GM19328 (cell line): ENCODE measurements around the gene THOC6.

Experiments
- ATAC-seq: cut with Tn5 transposase; IDR thresholded peaks from one replicate; pipeline ENCODE4 v1.9.1; 2021; ENCODE audit warnings: mild to moderate bottlenecking, moderate library complexity; ENCODE audit not compliant: unreplicated experiment

Gene THOC6

DNA sequence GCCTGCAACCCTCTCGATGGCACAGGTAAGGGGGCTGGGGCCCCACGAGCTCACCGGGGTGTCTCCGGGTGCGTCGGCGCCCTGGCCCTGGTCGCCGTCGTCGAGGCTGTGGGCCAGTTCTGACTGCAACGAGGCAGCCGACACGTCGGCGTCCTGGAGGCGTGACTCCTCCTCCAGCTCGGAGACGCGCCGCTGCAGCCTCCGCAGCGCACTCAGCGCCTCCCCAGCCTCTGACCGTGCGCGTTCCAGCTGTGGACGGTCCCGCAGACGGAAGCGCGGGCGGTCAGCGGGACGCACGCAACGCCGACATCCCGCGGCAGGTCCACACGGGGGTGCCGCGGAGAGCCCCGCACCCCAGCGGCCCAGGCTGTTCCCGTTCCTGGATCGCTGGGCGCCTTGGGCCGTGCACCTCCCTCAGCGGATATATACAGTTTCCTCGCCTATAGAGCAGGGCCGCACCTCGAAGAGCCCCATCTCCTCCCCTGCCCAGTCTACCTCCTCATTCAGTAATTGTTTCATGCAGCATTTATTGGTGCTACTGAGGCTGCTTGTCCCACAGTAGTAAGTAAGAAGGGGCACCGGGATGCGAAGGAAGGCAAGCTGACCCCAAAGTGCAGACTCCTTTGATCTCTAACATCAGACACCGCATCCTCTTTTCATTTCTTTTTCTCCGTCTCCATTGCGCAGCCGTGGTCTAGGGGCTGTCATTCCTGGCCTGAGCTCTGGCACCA is 5.8 kb downstream of the THOC6 start:
- ATAC-seq = no peak

DNA sequence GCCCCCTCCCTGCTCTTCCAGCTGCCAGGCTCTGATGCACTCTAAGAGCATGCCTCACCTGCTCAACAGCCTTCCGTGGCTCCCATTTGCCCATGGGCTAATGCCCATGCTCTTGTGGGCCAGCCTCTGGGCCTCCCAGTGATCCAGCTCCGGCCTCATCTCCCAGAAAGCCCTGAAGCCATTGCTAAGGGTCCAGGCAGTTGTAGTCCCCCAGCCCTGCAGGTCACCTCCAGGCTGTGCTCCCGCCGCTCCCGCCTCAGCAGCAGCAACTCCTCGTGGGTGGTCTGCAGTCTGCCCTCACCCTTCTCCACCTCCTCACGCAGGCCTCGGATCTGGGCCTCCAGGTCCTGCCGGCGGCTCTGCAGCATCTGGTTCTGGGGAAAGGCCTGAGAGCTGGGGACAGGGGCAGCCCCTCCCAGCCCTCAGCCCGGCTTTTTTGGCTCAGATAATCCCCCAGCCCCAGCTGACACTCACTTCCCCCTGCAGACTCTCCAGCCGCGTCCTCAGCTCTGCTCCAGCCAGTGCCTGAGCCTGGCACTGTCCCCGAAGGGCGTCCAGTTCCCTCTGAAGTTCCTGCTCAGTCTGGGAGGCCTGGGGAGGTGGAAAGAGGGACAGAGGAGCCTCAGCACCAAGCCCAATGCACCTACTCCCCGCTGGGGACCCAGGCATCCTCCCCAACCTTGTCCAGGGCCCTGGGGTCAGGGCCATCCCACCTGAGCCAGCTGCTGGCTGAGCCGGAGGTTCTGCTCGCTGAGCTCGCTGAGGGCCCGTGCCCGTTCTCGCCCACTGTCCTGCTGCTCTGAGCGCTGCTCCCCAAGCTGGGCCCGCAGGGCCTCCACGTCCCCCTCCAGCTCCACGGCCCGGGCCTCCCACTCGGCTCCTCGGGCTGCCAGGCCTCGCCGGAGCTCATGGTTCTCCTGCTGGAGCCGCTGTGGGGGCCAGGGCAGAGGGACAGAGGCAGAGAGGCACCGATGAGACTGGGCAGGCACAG is 6.7 kb downstream of the THOC6 start:
- no peak for ATAC-seq

DNA sequence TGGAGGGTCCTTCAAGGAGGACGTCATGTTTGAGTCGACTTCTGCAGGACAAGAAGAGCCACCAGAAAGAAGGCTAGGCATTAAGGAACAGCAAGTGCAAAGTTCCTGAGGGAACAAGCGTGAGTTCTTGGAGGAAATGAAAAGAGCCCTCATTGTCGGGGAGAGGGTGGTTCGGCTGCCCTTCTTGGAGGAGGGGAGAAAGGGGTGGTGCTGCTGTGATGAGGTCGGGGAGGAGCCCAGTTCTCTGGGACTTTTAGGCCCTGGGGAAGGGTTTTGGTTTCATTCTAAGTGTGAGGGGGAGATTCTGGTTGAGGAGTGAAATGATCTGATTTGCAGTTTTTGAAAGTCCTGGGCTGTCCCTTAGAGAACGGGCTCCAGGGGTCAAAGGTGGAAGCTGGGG is 8.8 kb downstream of the THOC6 start:
- ATAC-seq = no peak

DNA sequence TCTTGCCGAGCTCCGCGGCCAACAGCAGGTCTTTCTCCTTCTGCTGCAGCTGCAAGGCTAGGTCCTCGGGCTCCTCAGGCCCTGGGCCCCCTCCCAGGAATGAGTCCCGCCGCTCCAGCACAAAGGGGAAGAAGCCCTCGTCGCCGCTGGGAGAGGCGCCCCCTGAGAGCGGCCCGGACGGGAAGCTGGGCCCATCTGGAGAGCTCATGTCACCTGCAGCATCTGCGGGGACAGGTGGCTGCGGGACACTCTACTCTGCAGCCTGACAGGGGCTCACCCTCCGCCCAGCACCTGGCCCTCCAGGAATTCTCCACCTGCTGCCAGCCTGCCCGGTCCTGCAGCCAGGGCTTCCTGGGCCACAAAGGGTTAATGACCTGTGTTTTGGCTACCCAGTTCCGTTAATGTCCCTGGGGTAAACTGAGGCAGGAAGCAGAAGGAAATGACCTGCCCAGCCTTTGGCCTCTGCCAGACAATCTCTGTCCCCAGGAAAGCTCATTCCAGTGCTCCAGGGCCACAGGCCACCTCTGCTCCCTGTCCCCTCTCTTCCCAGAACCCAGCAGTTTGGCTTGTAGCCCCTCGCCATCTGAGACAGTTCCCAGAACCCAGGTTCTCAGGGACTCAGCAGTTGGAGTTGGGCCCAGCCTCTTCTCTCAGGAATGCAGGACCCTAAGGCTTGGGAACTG is 11.6 kb downstream of the THOC6 start:
- ATAC-seq = no peak

DNA sequence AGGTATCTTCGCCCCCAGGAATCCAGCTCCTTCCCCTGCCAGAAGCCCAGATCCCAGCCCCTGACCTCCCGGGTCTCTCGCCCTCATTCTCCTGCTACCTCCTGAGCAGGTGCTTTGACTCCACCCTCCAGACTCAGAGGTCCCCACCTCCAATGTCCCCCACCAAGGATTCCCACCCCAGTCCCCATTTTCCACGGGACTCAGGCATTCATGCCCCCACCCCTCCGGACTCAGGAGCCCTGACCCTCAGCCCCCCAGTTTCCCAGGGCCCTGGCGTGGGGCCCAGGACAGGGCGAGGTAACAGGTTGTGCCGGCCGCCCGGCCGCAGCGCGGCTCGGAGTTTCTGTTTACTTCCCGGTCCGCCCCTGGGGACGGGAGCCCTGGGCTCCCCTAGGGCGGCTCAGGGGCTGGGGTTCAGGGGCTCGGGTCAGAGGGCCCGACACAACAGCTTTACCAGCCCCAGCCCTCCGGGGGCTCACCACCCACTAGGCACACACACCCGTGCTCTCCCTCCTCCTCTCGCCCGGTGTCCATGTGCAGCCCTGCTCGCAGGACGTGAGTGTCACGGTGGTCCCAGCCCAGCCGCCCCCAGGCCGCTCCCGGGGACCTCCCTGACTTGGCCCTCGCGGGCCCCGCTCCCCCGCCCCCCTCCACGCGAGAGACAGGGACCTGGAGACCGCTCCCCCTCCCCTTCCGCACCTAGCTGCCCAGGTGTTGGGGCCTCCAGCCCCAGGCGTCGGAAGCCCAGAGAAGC is 12.3 kb downstream of the THOC6 start:
- ATAC-seq = no peak

DNA sequence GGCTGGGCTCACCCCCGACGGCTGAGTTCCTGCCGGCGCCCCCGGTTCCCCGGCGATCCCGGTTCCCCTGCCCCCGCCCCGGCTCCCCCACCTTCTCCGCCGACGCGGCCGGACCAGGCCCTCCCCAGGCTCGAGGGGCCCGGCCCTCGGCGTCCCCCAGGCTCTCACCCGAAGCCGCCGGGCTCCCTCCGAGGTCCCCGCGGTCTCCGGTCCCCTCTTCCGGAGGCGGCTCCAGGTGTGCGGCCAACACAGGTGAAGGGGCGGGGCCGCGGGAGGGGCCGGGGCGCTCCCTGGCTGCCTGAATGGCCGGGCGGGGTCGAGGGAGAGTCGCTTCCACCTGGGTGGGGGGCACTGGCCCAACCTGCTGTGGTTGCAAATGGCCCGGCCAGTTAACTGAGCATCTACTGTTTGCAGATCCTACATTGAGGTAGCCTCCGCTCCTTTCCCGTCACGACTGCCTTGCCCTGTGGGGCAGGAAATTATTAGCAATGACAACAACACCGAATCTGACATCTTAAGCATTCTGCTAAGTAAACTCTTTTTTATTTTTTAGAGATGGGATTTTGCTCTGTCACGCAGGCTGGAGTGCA is 13.0 kb downstream of the THOC6 start, which contains the start of gene BICDL2:
Gene BICDL2, minus strand, starts transcription at position 219 of the 590 bp plus-strand sequence. CDS start 1,448 bp downstream, outside the sequence.
- ATAC-seq = no peak

DNA sequence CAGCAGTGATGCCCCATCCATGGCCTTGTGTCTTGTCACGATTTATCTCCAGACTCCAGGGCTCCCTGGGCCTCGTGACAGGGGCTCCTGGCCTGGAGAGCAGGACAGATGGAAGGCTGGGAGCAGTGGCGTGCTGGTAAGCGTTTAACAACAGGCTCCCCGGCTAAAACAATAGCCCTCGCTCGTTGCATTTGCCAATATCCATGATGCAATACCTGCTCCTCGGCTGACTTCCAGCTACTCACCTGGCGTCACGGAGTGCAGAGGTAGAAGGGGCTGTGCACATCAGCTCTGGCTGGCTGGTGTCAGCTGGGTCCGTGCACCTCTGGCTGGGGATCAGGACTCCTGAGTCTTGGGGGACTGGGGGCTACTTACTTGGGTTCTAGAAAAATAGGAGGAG is 14.4 kb downstream of the THOC6 start:
- no peak for ATAC-seq

DNA sequence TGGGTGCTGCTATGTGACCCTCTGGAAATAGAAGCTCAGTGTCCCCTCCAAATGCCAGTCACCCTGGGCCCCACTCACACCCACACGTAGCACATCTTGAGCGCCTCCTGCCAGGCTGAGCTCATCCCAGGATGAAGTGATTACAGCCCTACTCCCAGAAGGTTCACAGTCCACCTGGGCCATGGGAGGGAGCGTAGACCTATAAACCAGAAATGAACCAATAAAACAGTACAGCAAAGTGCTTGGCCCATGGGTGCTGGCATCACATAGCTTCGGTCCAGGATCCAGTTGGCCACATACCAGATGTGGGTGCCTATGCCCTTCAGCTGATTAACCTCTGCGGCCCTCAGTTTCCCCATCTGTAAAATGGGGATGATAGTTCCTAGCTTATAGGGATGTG is 15.1 kb downstream of the THOC6 start:
- no peak for ATAC-seq

DNA sequence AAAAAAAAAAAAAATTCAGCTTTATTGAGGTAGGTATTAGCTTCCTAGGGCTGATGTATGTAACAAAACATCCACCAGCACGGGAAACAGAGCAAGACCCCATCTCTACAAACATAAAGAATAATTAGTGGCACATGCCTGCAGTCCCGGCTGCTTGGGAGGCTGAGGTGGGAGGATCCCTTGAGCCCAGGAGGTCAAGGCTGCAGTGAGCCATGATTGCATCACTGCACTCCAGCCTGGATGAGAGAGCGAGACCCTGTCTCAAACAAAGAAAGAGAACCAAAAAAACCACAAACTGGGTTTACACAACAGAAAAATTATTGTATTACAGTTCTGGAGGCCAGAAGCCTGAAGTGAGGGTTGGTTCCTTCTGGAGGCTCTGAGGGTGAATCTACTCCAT is 18.5 kb downstream of the THOC6 start:
- ATAC-seq = no peak

DNA sequence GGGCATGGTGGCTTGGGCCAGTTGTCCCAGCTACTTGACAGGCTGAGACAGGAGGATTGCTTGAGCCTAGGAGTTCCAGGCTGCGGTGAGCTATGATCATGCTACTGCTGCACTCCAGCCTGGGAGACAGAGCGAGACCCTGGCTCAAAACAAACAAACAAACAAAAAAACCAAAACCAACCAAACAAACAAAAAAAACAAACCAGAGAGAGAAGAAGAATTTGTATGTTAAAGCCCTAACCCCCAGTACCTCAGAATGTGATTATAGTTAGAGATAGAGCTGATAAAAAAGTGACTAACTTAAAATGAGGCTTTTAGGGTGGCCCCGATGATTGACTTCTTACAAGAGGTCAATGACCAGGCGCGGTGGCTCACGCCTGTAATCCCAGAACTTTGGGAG is 20.9 kb downstream of the THOC6 start:
- no peak for ATAC-seq

DNA sequence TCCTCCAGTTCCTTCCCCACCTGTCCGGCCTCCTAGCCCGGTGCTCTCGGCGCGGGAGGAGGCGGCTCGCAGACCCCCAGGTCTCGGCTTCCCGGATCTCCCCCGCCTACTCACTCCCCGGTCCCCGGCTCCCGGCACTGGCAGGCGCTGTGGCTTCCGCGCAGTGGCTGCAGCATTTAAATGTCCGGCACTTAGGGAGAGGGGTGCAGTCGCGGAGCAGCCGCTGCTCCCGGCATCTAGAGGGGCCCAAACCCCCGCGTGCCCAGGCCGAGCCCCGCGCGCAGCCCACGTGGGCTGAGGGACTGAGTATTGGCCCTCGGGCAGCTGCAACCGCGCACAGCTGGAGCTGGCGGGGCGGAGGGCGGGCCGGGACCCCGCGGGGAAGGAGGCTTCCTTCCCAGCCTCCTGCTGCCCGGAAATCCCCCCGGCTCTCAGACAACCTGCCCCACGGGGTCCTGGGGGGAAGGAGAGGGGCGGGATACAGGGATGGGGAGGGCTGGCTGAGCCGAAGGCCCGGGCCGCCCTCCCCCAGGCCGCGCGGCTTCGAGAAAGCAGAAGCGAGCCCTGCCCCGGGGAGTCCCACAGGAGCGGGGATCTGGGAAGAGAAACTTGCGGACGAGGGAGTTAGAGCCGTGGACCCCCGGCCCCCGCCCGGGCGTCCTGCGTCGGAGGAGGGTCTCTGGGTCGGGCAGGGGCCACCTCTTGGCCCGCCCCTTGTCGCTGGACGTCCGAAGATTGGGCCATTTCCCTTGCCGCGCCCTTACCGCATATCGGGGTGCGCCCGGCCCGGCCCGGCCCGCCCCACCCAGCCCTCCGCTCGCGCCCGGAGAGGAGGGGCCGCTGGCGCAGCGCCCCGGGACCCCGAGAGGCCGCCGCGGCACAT is 22.2 kb downstream of the THOC6 start, which contains the start of gene MMP25:
Gene MMP25, plus strand, starts transcription at position 804 of the 883 bp plus-strand sequence. CDS start 357 bp downstream, outside the sequence.
- no peak for ATAC-seq

DNA sequence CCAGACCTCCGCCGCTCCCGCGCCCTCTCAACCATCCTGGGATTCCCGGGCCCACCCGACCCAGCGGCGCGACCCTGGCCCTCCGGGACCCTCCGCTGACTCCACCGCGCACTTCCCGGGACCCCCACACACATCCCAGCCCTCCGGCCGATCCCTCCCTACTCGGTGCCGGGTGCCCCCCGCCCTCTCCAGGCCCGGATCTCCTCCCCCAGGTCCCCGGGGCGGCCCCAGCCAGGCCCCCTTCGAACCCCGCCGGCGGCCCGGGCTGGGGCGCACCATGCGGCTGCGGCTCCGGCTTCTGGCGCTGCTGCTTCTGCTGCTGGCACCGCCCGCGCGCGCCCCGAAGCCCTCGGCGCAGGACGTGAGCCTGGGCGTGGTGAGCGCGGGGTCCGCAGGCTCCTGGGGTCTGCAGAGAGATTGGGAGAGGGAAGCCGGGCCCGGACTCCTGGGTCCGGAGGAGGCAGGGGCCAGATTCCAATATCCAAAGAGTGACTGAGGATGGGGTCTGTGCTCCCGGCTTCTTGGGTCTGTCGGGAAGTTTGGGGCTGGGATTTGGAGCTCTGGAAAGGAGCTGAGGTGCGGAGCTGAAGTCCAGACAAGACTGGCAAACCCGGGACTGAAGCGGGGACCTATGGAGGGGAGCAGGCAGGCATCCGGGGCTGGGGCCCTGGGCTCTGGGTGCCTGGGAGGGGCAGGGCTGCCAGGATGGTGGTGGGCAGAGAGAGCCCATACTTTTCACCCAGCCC is 23.0 kb downstream of the THOC6 start:
- ATAC-seq = no peak

DNA sequence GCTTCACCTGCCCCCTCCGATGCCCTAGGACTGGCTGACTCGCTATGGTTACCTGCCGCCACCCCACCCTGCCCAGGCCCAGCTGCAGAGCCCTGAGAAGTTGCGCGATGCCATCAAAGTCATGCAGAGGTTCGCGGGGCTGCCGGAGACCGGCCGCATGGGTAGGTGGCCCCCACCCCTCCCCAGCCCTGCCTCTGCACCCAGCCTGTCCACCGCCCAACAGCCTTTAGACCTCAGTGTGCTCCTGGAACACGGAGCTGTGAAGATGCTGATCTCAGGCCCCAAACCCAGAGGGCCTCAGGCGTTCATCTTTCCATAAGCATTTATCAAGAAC is 23.5 kb downstream of the THOC6 start:
- no peak for ATAC-seq

DNA sequence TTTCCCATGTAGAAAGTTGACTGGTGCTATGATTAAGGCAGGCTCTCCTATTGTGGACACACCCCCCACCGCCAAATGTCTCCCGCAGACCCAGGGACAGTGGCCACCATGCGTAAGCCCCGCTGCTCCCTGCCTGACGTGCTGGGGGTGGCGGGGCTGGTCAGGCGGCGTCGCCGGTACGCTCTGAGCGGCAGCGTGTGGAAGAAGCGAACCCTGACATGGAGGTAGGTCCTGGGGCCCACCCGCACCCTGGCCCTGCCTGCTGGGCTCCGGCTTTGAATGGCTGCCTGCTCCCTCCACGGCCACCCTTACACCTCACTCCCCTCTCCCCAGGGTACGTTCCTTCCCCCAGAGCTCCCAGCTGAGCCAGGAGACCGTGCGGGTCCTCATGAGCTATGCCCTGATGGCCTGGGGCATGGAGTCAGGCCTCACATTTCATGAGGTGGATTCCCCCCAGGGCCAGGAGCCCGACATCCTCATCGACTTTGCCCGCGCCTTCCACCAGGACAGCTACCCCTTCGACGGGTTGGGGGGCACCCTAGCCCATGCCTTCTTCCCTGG is 26.2 kb downstream of the THOC6 start:
- no peak for ATAC-seq

DNA sequence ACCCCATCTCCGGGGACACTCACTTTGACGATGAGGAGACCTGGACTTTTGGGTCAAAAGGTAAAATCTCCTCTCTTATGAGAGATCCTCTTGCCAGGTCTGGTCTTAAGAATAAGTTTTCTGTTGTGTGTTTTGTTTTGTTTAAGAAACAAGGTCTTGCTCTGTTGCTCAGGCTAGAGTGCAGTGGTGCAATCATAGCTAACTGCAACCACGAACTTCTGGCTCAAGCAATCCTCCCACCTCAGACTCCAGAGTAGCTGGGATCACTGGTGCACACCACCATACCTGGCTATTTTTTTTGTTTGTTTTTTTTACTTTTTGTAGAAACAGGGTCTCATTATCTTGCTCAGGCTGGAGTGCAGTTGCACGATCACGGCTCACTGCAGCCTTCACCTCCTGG is 26.7 kb downstream of the THOC6 start:
- ATAC-seq = no peak

DNA sequence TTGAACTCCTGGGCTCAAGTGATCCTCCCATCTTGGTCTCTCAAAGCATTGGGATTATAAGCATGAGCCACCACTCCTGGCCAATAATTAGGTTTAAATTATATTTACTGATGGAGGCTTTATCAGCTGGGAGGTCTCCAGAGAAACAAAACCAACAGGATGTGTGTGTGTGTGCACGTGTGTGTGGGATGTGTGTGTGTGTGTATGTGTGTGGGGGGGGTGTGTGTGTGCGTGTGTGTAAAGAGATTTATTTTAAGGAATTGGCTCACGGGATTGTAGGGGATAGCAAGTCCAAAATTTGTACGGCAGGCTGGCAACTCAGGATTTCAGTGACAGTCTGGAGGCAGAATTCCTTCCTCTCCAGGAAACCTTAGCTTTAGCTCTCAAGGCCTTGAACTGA is 27.2 kb downstream of the THOC6 start:
- ATAC-seq = no peak

DNA sequence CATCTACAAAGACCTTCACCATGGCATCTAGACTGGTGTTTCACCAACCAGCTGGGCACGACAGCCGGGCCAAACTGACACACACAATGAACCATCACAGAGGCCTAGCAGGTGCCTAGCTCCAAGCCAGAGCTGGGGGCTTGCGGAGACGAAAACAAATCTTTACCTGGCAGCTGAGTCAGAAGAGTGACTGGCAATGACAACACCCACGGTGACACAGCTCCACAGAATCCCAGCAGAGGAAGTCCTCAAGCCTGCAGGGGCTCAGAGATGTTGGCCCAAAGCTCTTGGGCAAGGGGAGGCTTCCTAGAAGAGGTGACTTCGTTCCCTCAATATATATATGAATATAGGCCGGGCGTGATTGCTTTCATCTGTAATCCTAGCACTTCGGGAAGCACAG is 27.7 kb downstream of the THOC6 start:
- ATAC-seq = no peak
